SKM-1 (cell line): Measurements from ENCODE around the gene ZNF829.
A peak's percentile ranks its signal among the peaks of the same experiment; 100 is the strongest.

Experiments used
- DNase-seq: peaks from one replicate; lab custom pipeline; 2025; ENCODE audit not compliant: unreplicated experiment; lab: John Stamatoyannopoulos, UW

Gene ZNF829

GRCh38 chr19:36915992-36916830 lies at the start of gene ZNF829, which contains the start of gene ZNF568:
ZNF829 (minus strand) TSS chr19:36916291; CDS start chr19:36915167, 1,124 bp downstream.
ZNF568 (plus strand) TSS chr19:36916332; CDS start chr19:36922771, 6,439 bp downstream.
- DNase-seq = peak; percentile 80

GRCh38 chr19:36963280-36963679 lies 47.2 kb upstream of the ZNF829 start:
- no peak for DNase-seq

DNA sequence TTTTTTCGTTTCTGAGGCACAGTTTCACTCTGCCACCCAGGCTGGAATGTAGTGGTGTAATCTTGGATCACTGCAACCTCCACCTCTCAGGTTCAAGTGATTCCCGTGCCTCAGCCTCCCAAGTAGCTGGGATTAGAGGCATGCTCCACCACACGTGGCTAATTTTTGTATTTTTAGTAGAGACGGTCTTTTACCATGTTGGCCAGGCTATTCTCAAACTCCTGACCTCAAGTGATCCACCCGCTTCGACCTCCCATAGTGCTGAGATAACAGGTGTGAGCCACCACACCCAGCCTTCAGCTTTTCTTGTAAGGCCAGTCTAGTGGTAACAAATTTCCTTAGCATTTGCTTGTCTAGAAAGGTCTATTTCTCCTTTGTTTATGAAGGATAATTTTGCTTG lies 46.3 kb upstream of the ZNF829 start:
- DNase-seq = no peak

DNA sequence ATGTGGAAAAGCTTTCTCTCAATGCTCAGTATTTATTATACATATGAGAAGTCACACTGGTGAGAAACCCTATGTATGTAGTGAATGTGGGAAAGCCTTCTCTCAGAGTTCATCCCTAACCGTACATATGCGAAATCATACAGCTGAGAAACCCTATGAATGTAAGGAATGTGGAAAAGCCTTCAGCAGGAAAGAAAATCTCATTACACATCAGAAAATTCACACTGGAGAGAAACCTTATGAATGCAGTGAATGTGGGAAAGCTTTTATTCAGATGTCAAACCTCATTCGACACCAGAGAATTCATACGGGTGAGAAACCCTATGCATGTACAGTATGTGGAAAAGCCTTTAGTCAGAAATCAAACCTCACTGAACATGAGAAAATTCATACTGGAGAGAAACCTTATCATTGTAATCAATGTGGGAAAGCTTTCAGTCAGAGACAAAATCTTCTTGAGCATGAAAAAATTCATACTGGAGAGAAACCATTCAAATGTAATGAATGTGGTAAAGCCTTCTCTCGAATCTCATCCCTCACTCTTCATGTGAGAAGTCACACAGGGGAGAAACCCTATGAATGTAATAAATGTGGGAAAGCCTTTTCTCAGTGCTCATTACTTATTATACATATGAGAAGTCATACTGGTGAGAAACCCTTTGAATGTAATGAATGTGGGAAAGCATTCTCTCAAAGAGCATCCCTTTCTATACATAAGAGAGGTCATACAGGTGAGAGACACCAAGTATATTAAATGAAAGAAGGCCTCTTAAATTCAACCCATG lies 34.4 kb upstream of the ZNF829 start:
- DNase-seq = no peak

- peak; percentile 12 for DNase-seq
Measured at GRCh38 chr19:36939153-36939552, 23.1 kb upstream of the ZNF829 start.

DNA sequence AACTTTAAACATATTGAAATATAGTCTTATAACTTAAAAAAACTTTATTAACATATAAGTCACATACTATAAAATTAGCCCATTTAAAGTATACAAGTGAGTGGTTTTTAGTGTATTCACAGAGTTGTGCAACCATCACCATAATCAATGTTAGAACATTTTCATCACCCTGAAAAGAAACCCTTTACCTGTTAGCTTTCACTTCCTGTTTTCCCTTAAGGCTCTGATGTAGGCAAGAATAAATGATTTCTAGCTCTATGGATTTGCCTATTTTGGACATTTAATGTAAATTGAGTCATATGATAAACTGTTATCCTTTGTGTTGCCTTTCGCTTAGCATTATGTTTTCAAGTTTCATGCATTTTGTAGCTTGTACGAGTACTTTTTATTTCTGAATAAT lies 15.6 kb upstream of the ZNF829 start:
- no peak for DNase-seq

- DNase-seq = no peak
Measured at GRCh38 chr19:36918090-36918489, 2.0 kb upstream of the ZNF829 start.

DNA sequence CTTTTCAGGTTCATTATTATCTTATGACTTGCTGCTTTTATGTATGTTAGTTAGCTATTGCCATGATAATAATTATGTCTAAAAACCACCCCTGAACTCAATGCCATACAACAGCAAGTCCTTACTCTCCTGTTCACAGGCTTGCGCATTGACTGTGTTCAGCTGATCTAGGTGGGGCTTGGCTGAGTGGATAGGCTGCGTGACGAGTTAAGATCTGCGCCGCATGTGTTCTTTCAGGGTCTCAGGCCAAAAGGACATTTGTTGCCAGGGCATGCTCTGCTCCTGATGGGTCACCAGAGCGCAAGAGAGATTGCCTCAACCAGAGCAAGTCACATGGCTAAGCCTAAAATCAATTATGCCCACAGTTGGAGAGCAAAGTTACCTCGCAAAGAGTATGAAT lies 900 bp upstream of the ZNF829 start:
- no peak for DNase-seq

- no peak for DNase-seq
Measured at GRCh38 chr19:36898422-36898821, 17.7 kb downstream of the ZNF829 start.

GRCh38 chr19:36894849-36895383 lies 21.2 kb downstream of the ZNF829 start:
- DNase-seq = no peak

- DNase-seq = no peak
Measured at GRCh38 chr19:36891768-36892357, 24.2 kb downstream of the ZNF829 start.

- DNase-seq = no peak
Measured at GRCh38 chr19:36876993-36877938, 38.8 kb downstream of the ZNF829 start.

DNA sequence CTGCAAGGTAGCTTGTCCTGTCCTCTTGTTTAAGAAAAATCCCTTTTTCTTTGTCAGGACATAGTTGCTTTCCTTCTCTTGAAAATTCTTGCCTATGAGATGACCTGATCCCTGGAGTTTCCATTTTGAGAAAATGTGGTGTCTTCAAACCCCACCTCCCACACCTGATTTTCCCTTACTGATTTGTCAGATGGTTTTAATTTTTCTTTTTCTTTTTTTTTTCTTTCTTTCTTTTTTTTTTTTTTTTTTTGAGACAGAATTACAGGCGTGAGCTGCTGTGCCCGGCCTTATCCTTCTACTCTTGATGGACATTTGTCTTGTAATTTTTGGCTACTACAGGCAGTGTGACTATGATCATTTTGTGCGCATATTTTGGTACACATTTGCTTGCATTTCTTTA lies 64.2 kb downstream of the ZNF829 start:
- DNase-seq = no peak

GRCh38 chr19:36850559-36851442 lies 65.3 kb downstream of the ZNF829 start, which contains the start of gene ZNF345:
ZNF345 (plus strand) TSS chr19:36850876; CDS start chr19:36876831, 25,955 bp downstream.
- DNase-seq = peak; percentile 80

DNA sequence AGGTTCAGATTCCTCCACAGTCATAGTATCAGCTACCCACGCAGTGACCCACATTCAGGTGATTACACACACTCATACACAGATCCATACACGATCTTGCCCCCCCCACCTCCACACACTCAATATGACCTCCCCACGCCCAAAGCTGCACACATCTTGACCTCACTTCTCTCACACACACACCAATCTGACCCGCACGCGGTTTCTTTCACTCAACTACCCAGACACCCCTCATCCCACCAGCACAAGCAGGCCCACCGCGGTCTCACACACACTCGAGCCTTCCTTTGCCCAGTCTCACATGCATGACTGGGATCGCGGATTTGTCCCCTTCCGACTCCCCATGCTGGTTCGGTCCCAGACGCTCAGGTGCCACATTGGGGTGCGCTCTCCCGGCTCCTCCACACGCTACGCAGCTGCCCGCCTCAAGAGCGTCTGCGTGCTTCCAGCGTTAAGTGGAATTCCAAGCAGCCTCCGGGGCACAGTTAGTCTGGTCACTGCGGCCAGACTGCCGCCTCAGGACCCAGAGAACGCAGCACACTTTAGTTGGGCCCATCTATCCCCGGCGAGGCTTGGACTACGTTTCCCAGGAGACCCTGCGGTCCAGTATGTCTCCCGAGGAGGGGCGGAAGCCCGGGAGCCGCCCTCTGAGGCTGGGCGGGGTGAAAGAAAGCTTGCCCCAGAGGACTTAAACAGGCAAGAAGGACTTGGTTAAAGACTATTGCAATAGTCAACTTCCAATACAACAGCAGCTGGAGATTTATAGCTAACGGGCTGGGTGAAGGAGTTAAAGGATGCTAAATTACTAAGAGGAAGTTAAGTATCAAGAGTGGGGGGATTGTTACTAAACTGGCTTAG lies 66.2 kb downstream of the ZNF829 start:
- DNase-seq = peak; percentile 86

GRCh38 chr19:36847968-36848367 lies 68.1 kb downstream of the ZNF829 start:
- no peak for DNase-seq

DNA sequence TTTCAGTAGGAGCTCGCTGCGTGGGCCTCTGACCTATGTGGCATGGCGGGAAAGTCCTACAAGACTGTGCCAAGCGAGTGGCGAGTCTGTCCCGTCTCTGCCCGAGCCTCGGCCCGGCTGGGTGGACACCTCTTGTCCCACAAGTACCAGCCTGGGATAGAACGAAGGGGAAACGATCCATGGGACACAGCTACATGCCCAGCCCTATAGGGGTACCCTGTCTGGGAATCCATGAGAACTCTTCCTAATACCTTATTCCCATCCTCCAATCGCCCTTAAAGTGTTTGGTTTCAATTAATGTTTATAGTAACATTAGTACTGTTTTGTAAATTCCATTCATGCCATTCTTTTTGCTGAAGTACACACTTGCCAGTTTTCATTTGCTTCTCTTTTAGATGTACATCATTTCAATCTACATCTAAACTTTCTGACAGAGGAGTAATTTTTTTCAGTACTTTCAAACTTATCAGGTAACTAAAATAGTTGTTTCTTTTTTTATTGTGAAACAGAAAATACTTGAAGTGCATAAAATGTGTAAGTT lies 77.2 kb downstream of the ZNF829 start:
- no peak for DNase-seq
